Measurements from ENCODE around the gene THEM5. TPM values are rescaled to one million over a fixed set of nuclear protein-coding genes. Genes with fewer than 3 reads are reported as not detected.

THEM5 gene
- total and polyA plus RNA-seq, 7 experiments from 2014 or later, result not detected

- Mint-ChIP-seq H3K9me3 (no peaks in the 10 kb centered on the region), H3K27me3 (no peaks in the 10 kb centered on the region), H3K36me3 (no peaks in the 10 kb centered on the region), H3K4me3 (peak overlapping the region in 6 of 10 donors; percentile 44 to 80 (median 72)), H3K27ac (peak overlapping the region; percentile 3 to 91 (median 80)), H3K4me1 (peaks cover 41 to 86% (median 62%) of the 10 kb centered on the region in 7 donors)
- intact Hi-C loops (cut with micrococcal nuclease), result no loop called here
- POLR2A ChIA-PET, result no interaction called here
- H3K4me1 ChIP-seq (ENCODE audit: control insufficient read depth in 2 of 2, insufficient read depth in 2 of 2, low read length in 2 of 2), result peaks cover 52 to 65% of the 10 kb centered on the region in 2 donors
- H3K9me3 ChIP-seq (ENCODE audit: control insufficient read depth in 2 of 3, low read length in 3 of 3), result no peaks in the 10 kb centered on the region
- H3K27me3 ChIP-seq (ENCODE audit: control insufficient read depth in 2 of 2, insufficient read depth in 2 of 2, low read length in 2 of 2), result no peaks in the 10 kb centered on the region
- no peak overlapping the region for H3K4me3 ChIP-seq (ENCODE audit: low read length)
- no peak overlapping the region for H3K27ac ChIP-seq (ENCODE audit: low read depth, low read length)
- no peaks in the 10 kb centered on the region for H3K36me3 ChIP-seq (ENCODE audit: control insufficient read depth in 2 of 3, insufficient read depth in 3 of 3, low read length in 3 of 3)
- CTCF ChIA-PET, result interaction anchor here (0.6 kb wide), 1 partner anchor 40 kb away, joined by 7 read pairs; no protein-coding TSS in a partner anchor
- DNase-seq (no peak), ATAC-seq (no peak)
These were observed 23.5 kb downstream of the THEM5 start for GRCh38 chr1:151830055-151830454.

- H3K9me3 ChIP-seq (ENCODE audit: control insufficient read depth in 2 of 3, low read length in 3 of 3), result no peaks in the 10 kb centered on the region
- peak overlapping the region; percentile 16 for H3K27ac ChIP-seq (ENCODE audit: low read depth, low read length)
- POLR2A ChIA-PET, result interaction anchor here (0.6 kb wide), 1 partner anchor 83 kb away, joined by 3 read pairs; no protein-coding TSS in a partner anchor
- CTCF ChIA-PET, result no interaction called here
- H3K36me3 ChIP-seq (ENCODE audit: control insufficient read depth in 2 of 3, insufficient read depth in 3 of 3, low read length in 3 of 3), result no peaks in the 10 kb centered on the region
- Mint-ChIP-seq H3K4me1 (peaks cover 41 to 82% (median 58%) of the 10 kb centered on the region in 7 donors), H3K27me3 (no peaks in the 10 kb centered on the region), H3K4me3 (peak overlapping the region; percentile 39 to 80 (median 72)), H3K9me3 (no peaks in the 10 kb centered on the region), H3K27ac (peak overlapping the region; percentile 3 to 91 (median 80)), H3K36me3 (no peaks in the 10 kb centered on the region)
- intact Hi-C loops (cut with micrococcal nuclease), result loop anchor here in 1 of 2 donors (2.0 kb wide), 1 partner anchor 39 kb away; the partner anchor contains the start of gene TDRKH
- H3K4me3 ChIP-seq (ENCODE audit: low read length), result no peak overlapping the region
- peaks cover 52 to 64% of the 10 kb centered on the region in 2 donors for H3K4me1 ChIP-seq (ENCODE audit: control insufficient read depth in 2 of 2, insufficient read depth in 2 of 2, low read length in 2 of 2)
- no peak for DNase-seq
- no peak for ATAC-seq
- H3K27me3 ChIP-seq (ENCODE audit: control insufficient read depth in 2 of 2, insufficient read depth in 2 of 2, low read length in 2 of 2), result no peaks in the 10 kb centered on the region
These were observed 24.0 kb downstream of the THEM5 start for GRCh38 chr1:151829352-151830046.

GRCh38 chr1:151828921-151829320 is 24.6 kb downstream of the THEM5 start:
- ChIA-PET POLR2A (interaction anchor here (0.6 kb wide), 1 partner anchor 83 kb away, joined by 3 read pairs; no protein-coding TSS in a partner anchor), CTCF (interaction anchor here (0.8 to 1.6 kb wide), 2 partner anchors 8 to 48 kb away, joined by 3 to 6 read pairs; no protein-coding TSS in a partner anchor)
- H3K9me3 Mint-ChIP-seq, result no peaks in the 10 kb centered on the region
- Histone ChIP-seq H3K4me3 (ENCODE audit: low read length) (no peak overlapping the region), H3K9me3 (ENCODE audit: control insufficient read depth in 2 of 3, low read length in 3 of 3) (no peaks in the 10 kb centered on the region), H3K27ac (ENCODE audit: low read depth, low read length) (peak overlapping the region; percentile 16), H3K27me3 (ENCODE audit: control insufficient read depth in 2 of 2, insufficient read depth in 2 of 2, low read length in 2 of 2) (no peaks in the 10 kb centered on the region), H3K4me1 (ENCODE audit: control insufficient read depth in 2 of 2, insufficient read depth in 2 of 2, low read length in 2 of 2) (peaks cover 47 to 58% of the 10 kb centered on the region in 2 donors), H3K36me3 (ENCODE audit: control insufficient read depth in 2 of 3, insufficient read depth in 3 of 3, low read length in 3 of 3) (no peaks in the 10 kb centered on the region)
- H3K36me3 Mint-ChIP-seq, result no peaks in the 10 kb centered on the region
- H3K27me3 Mint-ChIP-seq, result no peaks in the 10 kb centered on the region
- ATAC-seq (no peak), DNase-seq (no peak)
- intact Hi-C loops (cut with micrococcal nuclease), result loop anchor here in 1 of 2 donors (2.0 kb wide), 1 partner anchor 38 kb away; the partner anchor contains the start of gene TDRKH
- H3K4me1 Mint-ChIP-seq, result peaks cover 40 to 79% (median 57%) of the 10 kb centered on the region in 7 donors
- H3K4me3 Mint-ChIP-seq, result peak overlapping the region; percentile 39 to 80 (median 72)
- peak overlapping the region; percentile 3 to 91 (median 80) for H3K27ac Mint-ChIP-seq

GRCh38 chr1:151827853-151828252 is 25.7 kb downstream of the THEM5 start:
- intact Hi-C loops (cut with micrococcal nuclease), result loop anchor here in 1 of 2 donors (2.0 kb wide), 1 partner anchor 37 kb away; the partner anchor contains the start of gene TDRKH
- Histone ChIP-seq H3K4me3 (ENCODE audit: low read length) (peak overlapping the region; percentile 0), H3K4me1 (ENCODE audit: control insufficient read depth in 2 of 2, insufficient read depth in 2 of 2, low read length in 2 of 2) (peaks cover 40 to 51% of the 10 kb centered on the region in 2 donors), H3K27me3 (ENCODE audit: control insufficient read depth in 2 of 2, insufficient read depth in 2 of 2, low read length in 2 of 2) (no peaks in the 10 kb centered on the region), H3K9me3 (ENCODE audit: control insufficient read depth in 2 of 3, low read length in 3 of 3) (no peaks in the 10 kb centered on the region), H3K36me3 (ENCODE audit: control insufficient read depth in 2 of 3, insufficient read depth in 3 of 3, low read length in 3 of 3) (no peaks in the 10 kb centered on the region), H3K27ac (ENCODE audit: low read depth, low read length) (no peak overlapping the region)
- no peaks in the 10 kb centered on the region for H3K9me3 Mint-ChIP-seq
- ATAC-seq (no peak), DNase-seq (no peak)
- peak overlapping the region; percentile 39 to 80 (median 62) for H3K4me3 Mint-ChIP-seq
- peaks cover 32 to 69% (median 49%) of the 10 kb centered on the region in 7 donors for H3K4me1 Mint-ChIP-seq
- no peaks in the 10 kb centered on the region for H3K27me3 Mint-ChIP-seq
- POLR2A ChIA-PET, result no interaction called here
- peak overlapping the region in 8 of 9 donors; percentile 53 to 91 (median 80) for H3K27ac Mint-ChIP-seq
- no peaks in the 10 kb centered on the region for H3K36me3 Mint-ChIP-seq
- CTCF ChIA-PET, result interaction anchor here (0.8 to 1.6 kb wide), 3 partner anchors 9 to 49 kb away, joined by 3 to 6 read pairs (median 3); no protein-coding TSS in a partner anchor

GRCh38 chr1:151825751-151826660 is 27.5 kb downstream of the THEM5 start:
- peaks cover 41 to 50% of the 10 kb centered on the region in 2 donors for H3K4me1 ChIP-seq (ENCODE audit: control insufficient read depth in 2 of 2, insufficient read depth in 2 of 2, low read length in 2 of 2)
- Mint-ChIP-seq H3K4me3 (peak overlapping the region in 4 of 10 donors; percentile 25 to 50 (median 44)), H3K4me1 (peaks cover 29 to 70% (median 56%) of the 10 kb centered on the region in 7 donors), H3K9me3 (no peaks in the 10 kb centered on the region), H3K27ac (peak overlapping the region in 4 of 9 donors; percentile 24 to 50 (median 38)), H3K36me3 (no peaks in the 10 kb centered on the region), H3K27me3 (no peaks in the 10 kb centered on the region)
- no peaks in the 10 kb centered on the region for H3K27me3 ChIP-seq (ENCODE audit: control insufficient read depth in 2 of 2, insufficient read depth in 2 of 2, low read length in 2 of 2)
- H3K27ac ChIP-seq (ENCODE audit: low read depth, low read length), result no peak overlapping the region
- intact Hi-C loops (cut with micrococcal nuclease), result no loop called here
- ATAC-seq (no peak), DNase-seq (no peak)
- POLR2A ChIA-PET, result no interaction called here
- no peak overlapping the region for H3K4me3 ChIP-seq (ENCODE audit: low read length)
- no peaks in the 10 kb centered on the region for H3K36me3 ChIP-seq (ENCODE audit: control insufficient read depth in 2 of 3, insufficient read depth in 3 of 3, low read length in 3 of 3)
- H3K9me3 ChIP-seq (ENCODE audit: control insufficient read depth in 2 of 3, low read length in 3 of 3), result no peaks in the 10 kb centered on the region
- CTCF ChIA-PET, result interaction anchor here (0.6 kb wide), 1 partner anchor 383 kb away, joined by 3 read pairs; no protein-coding TSS in a partner anchor

- no peaks in the 10 kb centered on the region for H3K27me3 ChIP-seq (ENCODE audit: control insufficient read depth in 2 of 2, insufficient read depth in 2 of 2, low read length in 2 of 2)
- Mint-ChIP-seq H3K27me3 (no peaks in the 10 kb centered on the region), H3K9me3 (no peaks in the 10 kb centered on the region), H3K4me3 (no peak overlapping the region), H3K4me1 (peaks cover 21 to 69% (median 56%) of the 10 kb centered on the region in 7 donors), H3K36me3 (no peaks in the 10 kb centered on the region), H3K27ac (peak overlapping the region in 4 of 9 donors; percentile 16 to 76 (median 38))
- CTCF ChIA-PET, result no interaction called here
- no peak for ATAC-seq
- intact Hi-C loops (cut with micrococcal nuclease), result no loop called here
- POLR2A ChIA-PET, result no interaction called here
- H3K4me3 ChIP-seq (ENCODE audit: low read length), result no peak overlapping the region
- no peaks in the 10 kb centered on the region for H3K36me3 ChIP-seq (ENCODE audit: control insufficient read depth in 2 of 3, insufficient read depth in 3 of 3, low read length in 3 of 3)
- no peak overlapping the region for H3K27ac ChIP-seq (ENCODE audit: low read depth, low read length)
- no peak for DNase-seq
- H3K4me1 ChIP-seq (ENCODE audit: control insufficient read depth in 2 of 2, insufficient read depth in 2 of 2, low read length in 2 of 2), result peaks cover 46 to 49% of the 10 kb centered on the region in 2 donors
- H3K9me3 ChIP-seq (ENCODE audit: control insufficient read depth in 2 of 3, low read length in 3 of 3), result no peaks in the 10 kb centered on the region
These were observed 28.3 kb downstream of the THEM5 start for GRCh38 chr1:151825204-151825603.

Measured in naive thymus-derived CD4-positive, alpha-beta T cell (primary cell).